Mucosa of stomach (tissue), 1 donor: ENCODE data around the gene MCRS1.

Experiments
- H3K27me3 ChIP-seq: one replicate; pipeline ENCODE4 v1.7.0; 2013; ENCODE audit warnings: mild to moderate bottlenecking, low read length; ENCODE audit not compliant: control insufficient read depth, insufficient read depth
- H3K36me3 ChIP-seq: one replicate; pipeline ENCODE4 v1.7.0; 2013; ENCODE audit warnings: low read length; ENCODE audit not compliant: control insufficient read depth, insufficient read depth
- H3K4me1 ChIP-seq: one replicate; pipeline ENCODE4 v1.7.0; 2013; ENCODE audit warnings: mild to moderate bottlenecking, low read length; ENCODE audit not compliant: control insufficient read depth, insufficient read depth
- H3K4me3 ChIP-seq: one replicate; pipeline ENCODE4 v1.7.0; 2013; ENCODE audit warnings: low read length
- H3K9ac ChIP-seq: one replicate; pipeline ENCODE4 v1.7.0; 2013; ENCODE audit warnings: mild to moderate bottlenecking, low read length, moderate library complexity
- H3K9me3 ChIP-seq: one replicate; pipeline ENCODE4 v1.7.0; 2013; ENCODE audit warnings: mild to moderate bottlenecking, low read length, moderate library complexity; ENCODE audit not compliant: control insufficient read depth
- donor health status: Pancreatic carcinoma.

Gene MCRS1

GRCh38 chr12:49550693-49551252 is 17.2 kb downstream of the MCRS1 start:
- Histone ChIP-seq H3K36me3 (no peaks in the 10 kb centered on the region), H3K27me3 (peaks cover 35% of the 10 kb centered on the region), H3K4me1 (peaks cover 10% of the 10 kb centered on the region), H3K9me3 (no peaks in the 10 kb centered on the region), H3K4me3 (no peak overlapping the region), H3K9ac (no peak overlapping the region)

DNA sequence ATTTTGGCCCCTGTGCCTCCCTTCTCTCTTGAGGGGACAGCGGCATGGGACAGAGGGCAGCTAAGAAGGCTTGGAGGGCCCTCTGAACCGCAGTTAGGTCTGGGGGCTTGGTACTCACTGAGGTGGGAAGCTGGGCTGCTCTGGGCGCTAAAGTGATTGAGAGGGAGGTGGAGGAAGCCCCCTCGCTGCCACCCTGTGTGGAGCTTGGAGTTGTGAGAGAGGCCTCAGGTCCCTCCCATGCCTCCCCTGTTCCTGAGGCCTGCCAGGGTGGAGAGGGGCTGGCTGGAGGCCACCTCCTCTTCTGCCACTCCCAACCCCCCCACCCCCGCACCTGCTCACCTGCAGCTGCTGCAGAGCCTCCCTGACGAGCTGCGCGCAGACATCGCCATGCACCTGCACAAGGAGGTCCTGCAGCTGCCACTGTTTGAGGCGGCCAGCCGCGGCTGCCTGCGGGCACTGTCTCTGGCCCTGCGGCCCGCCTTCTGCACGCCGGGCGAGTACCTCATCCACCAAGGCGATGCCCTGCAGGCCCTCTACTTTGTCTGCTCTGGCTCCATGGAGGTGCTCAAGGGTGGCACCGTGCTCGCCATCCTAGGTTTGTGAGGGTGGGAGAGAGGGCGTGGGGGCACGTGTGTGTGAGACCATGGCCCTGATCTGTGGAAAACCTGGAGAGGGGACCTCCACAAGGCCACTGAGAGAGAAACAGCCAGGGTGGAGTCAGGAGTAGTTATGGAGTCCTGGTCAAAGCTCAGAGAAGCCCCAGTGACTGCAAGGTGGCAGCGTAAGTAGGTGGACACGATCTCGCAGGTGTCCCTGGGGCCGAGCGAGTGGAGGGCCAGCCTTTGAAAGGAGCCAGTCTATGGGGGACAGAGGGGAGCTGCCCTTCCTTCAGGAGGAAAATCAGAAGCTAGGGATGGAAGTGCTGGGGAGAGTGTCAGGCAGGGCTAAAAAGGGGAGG is 17.9 kb downstream of the MCRS1 start:
- peaks cover 10% of the 10 kb centered on the region for H3K4me1 ChIP-seq
- H3K9ac ChIP-seq = no peak overlapping the region
- H3K9me3 ChIP-seq = no peaks in the 10 kb centered on the region
- no peak overlapping the region for H3K4me3 ChIP-seq
- peaks cover 38% of the 10 kb centered on the region for H3K27me3 ChIP-seq
- no peaks in the 10 kb centered on the region for H3K36me3 ChIP-seq

DNA sequence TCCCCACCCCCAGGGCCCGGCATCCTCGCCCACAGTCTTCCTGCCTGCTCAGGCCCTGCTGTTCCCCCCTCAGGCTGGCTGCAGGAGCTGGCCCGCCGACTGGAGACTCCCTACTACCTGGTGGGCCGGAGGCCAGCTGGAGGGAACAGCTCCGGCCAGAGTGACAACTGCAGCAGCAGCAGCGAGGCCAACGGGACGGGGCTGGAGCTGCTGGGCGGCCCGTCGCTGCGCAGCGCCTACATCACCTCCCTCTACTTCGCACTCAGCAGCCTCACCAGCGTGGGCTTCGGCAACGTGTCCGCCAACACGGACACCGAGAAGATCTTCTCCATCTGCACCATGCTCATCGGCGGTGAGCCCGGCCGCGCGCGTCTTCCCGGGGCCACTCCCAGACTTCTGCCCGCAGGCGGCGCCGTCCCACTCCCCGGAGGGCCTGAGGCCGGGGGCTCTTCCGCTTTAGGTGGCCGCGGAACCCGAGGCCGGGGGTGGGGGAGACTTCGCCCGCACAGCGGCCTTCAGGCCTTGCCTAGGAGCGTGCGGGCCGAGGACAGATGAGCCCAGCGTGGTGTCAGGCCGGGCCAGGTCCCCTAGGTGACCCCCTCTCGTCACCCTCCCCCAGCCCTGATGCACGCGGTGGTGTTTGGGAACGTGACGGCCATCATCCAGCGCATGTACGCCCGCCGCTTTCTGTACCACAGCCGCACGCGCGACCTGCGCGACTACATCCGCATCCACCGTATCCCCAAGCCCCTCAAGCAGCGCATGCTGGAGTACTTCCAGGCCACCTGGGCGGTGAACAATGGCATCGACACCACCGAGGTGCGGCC is 18.9 kb downstream of the MCRS1 start:
- Histone ChIP-seq H3K27me3 (peaks cover 46% of the 10 kb centered on the region), H3K4me1 (peaks cover 10% of the 10 kb centered on the region), H3K4me3 (no peak overlapping the region), H3K9ac (no peak overlapping the region), H3K36me3 (no peaks in the 10 kb centered on the region), H3K9me3 (no peaks in the 10 kb centered on the region)

- H3K27me3 ChIP-seq = peaks cover 46% of the 10 kb centered on the region
- H3K9me3 ChIP-seq = no peaks in the 10 kb centered on the region
- no peak overlapping the region for H3K9ac ChIP-seq
- no peak overlapping the region for H3K4me3 ChIP-seq
- H3K36me3 ChIP-seq = no peaks in the 10 kb centered on the region
- peaks cover 10% of the 10 kb centered on the region for H3K4me1 ChIP-seq
These were observed 19.5 kb downstream of the MCRS1 start for GRCh38 chr12:49548481-49548821.

DNA sequence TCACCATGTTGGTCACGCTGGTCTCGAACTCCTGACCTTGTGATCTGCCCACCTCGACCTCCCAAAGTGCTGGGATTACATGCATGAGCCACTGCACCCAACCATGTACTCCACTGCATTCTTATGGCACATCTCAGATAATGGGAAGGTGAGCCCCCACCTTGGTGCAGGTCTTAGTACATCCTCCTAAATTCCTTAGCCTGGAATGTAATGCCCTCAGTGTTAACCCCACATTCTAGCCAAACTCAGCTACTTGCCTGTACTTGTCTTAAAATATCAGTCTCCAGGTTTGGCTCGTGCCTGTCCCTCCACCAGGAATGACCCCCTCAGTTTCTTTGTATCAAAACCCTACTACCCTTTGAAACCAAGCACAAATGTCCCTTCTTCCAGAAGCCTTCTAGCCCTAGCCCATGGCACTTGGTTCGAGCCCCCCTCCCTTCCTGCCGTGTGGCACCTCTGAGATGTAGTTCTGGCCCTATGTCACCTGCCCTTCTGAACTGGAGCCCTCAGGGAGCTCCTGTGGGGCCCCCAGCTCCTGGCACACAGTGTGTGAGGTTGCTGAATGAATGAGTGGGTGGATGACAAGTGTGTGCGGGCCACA is 20.8 kb downstream of the MCRS1 start:
- H3K27me3 ChIP-seq = peaks cover 50% of the 10 kb centered on the region
- no peak overlapping the region for H3K9ac ChIP-seq
- no peaks in the 10 kb centered on the region for H3K36me3 ChIP-seq
- H3K9me3 ChIP-seq = no peaks in the 10 kb centered on the region
- H3K4me3 ChIP-seq = no peak overlapping the region
- H3K4me1 ChIP-seq = peaks cover 10% of the 10 kb centered on the region

- Histone ChIP-seq H3K9ac (no peak overlapping the region), H3K27me3 (peaks cover 50% of the 10 kb centered on the region), H3K36me3 (no peaks in the 10 kb centered on the region), H3K9me3 (no peaks in the 10 kb centered on the region), H3K4me1 (peaks cover 10% of the 10 kb centered on the region), H3K4me3 (no peak overlapping the region)
These were observed 21.5 kb downstream of the MCRS1 start for GRCh38 chr12:49546481-49546880.

DNA sequence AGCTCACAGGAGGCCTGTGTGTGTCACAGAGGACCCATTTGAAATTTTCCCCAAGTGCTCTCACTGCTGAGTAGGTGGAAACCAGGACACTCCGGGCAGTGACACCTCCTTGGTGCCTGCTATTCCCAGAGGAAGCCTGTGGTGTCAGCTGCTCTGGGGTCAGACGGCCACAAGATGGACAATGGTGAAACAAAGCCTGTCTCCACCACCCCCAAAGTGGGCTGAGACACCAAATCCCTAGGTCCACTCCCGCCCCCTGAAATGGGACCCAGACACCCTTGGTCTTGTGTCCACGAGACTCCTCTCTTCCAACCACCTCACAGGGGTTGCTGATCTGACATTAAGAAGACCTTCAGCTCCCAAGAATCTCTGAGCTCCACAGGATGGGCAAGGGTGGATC is 22.1 kb downstream of the MCRS1 start:
- Histone ChIP-seq H3K9me3 (no peaks in the 10 kb centered on the region), H3K9ac (no peak overlapping the region), H3K27me3 (peaks cover 52% of the 10 kb centered on the region)

GRCh38 chr12:49543914-49544815 is 23.8 kb downstream of the MCRS1 start:
- Histone ChIP-seq H3K27me3 (peaks cover 62% of the 10 kb centered on the region), H3K36me3 (no peaks in the 10 kb centered on the region), H3K9me3 (no peaks in the 10 kb centered on the region), H3K4me3 (no peak overlapping the region), H3K4me1 (peaks cover 8% of the 10 kb centered on the region), H3K9ac (no peak overlapping the region)

More for the DNA sequence above, 22.1 kb downstream of the MCRS1 start:
- Histone ChIP-seq H3K4me1 (peaks cover 10% of the 10 kb centered on the region), H3K36me3 (no peaks in the 10 kb centered on the region), H3K4me3 (no peak overlapping the region)

GRCh38 chr12:49543221-49543913 is 24.6 kb downstream of the MCRS1 start:
- Histone ChIP-seq H3K4me1 (peaks cover under 1% of the 10 kb centered on the region), H3K9me3 (no peaks in the 10 kb centered on the region), H3K4me3 (no peak overlapping the region), H3K27me3 (peaks cover 56% of the 10 kb centered on the region), H3K9ac (no peak overlapping the region), H3K36me3 (no peaks in the 10 kb centered on the region)

DNA sequence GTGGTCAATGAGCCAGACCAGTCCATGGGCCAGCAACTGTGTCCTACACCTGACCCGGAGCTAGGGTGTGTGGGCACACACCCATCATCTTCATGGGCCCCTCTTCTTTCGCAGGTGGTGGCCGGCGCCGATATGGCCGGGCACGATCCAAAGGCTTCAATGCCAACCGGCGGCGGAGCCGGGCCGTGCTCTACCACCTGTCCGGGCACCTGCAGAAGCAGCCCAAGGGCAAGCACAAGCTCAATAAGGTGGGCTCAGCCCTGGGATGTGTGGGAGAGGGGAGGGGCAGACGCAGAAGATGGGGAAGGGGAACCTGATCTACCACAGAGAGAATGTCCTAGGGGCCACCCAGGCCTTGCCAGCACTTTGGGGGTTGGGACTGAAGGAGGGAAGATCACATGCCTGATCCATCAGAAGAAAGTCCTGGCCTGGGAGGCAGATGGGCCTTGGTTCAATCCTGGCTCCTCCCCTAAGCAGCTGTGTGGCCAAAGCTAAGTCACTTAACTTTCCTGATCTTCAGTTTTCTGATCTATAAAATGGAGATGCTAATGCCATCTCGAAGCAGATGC is 25.3 kb downstream of the MCRS1 start:
- no peak overlapping the region for H3K4me3 ChIP-seq
- H3K9me3 ChIP-seq = no peaks in the 10 kb centered on the region
- H3K36me3 ChIP-seq = no peaks in the 10 kb centered on the region
- no peak overlapping the region for H3K9ac ChIP-seq
- peaks cover 7% of the 10 kb centered on the region for H3K4me1 ChIP-seq
- H3K27me3 ChIP-seq = peaks cover 56% of the 10 kb centered on the region
